SK-N-SH (cell line): ENCODE data around the gene AQP5.

Experiments used
- CHD2 ChIP-seq: fragments of 150-350 bp; IDR thresholded peaks from 2 replicates; pipeline ENCODE4 v1.6.1; 2018; ENCODE audit warnings: low read length; ENCODE audit not compliant: partially characterized antibody
- CTCF ChIP-seq: fragments of 200-600 bp; sonication (generic); IDR thresholded peaks from 2 replicates; pipeline ENCODE4 v1.6.1; 2017; ENCODE audit warnings: antibody characterized with exemption, mild to moderate bottlenecking, moderate library complexity
- POLR2AphosphoS5 ChIP-seq: IDR thresholded peaks from 2 replicates; pipeline ENCODE4 v1.6.1; 2012; ENCODE audit warnings: low read depth, low read length
- TAF1 ChIP-seq: IDR thresholded peaks from 2 replicates; pipeline ENCODE4 v1.6.1; 2012; ENCODE audit warnings: low read depth, mild to moderate bottlenecking, low read length, moderate library complexity, borderline replicate concordance
- YY1 ChIP-seq: IDR thresholded peaks from 2 replicates; pipeline ENCODE4 v1.4.0; 2012; ENCODE audit warnings: low read depth, mild to moderate bottlenecking

- no peak for TF ChIP-seq POLR2AphosphoS5
- TF ChIP-seq TAF1: no peak
- TF ChIP-seq CHD2: no peak
- TF ChIP-seq YY1: no peak
- no peak for TF ChIP-seq CTCF
These were observed 11.8 kb upstream of the AQP5 start for GRCh38 chr12:49949866-49950265.
